NT2/D1 (cell line): ENCODE results near the gene TCP11L2.

Source experiments
- DNase-seq: peaks from one replicate; pipeline ENCODE4 v3.0.0-alpha.2; 2011; ENCODE audit warnings: low read depth, low spot score
- H3K27me3 ChIP-seq: 2 replicates; pipeline ENCODE4 v1.6.0; 2011; ENCODE audit warnings: mild to moderate bottlenecking; ENCODE audit not compliant: insufficient read length, insufficient read depth
- H3K36me3 ChIP-seq: 2 replicates; pipeline ENCODE4 v1.6.1; 2011; ENCODE audit warnings: mild to moderate bottlenecking, low read length, mixed read lengths; ENCODE audit not compliant: insufficient read depth, insufficient read length
- H3K4me1 ChIP-seq: 2 replicates; pipeline ENCODE4 v1.5.1; 2011; ENCODE audit not compliant: insufficient read depth, insufficient read length
- H3K4me3 ChIP-seq: 2 replicates; pipeline ENCODE4 v1.5.1; 2011; ENCODE audit warnings: low read depth; ENCODE audit not compliant: insufficient read length
- H3K9ac ChIP-seq: 2 replicates; pipeline ENCODE4 v1.6.0; 2011; ENCODE audit warnings: low read depth; ENCODE audit not compliant: insufficient read length
- H3K9me3 ChIP-seq: 2 replicates; pipeline ENCODE4 v1.5.1; 2011; ENCODE audit warnings: mild to moderate bottlenecking, low read length; ENCODE audit not compliant: insufficient read depth
- SUZ12 ChIP-seq: IDR thresholded peaks from 2 replicates; pipeline ENCODE4 v1.6.1; 2011; ENCODE audit not compliant: insufficient read length, insufficient read depth; ENCODE audit errors: extremely low read depth
- YY1 ChIP-seq: IDR thresholded peaks from 2 replicates; pipeline ENCODE4 v1.6.1; 2011; ENCODE audit not compliant: insufficient read length, insufficient read depth
- ZNF274 ChIP-seq: IDR thresholded peaks from 2 replicates; pipeline ENCODE4 v1.6.1; 2011; ENCODE audit warnings: mild to moderate bottlenecking, low read depth, low read length

TCP11L2 gene

GRCh38 chr12:106331599-106331998 is 29.1 kb downstream of the TCP11L2 start:
- H3K27me3 ChIP-seq = no peaks in the 10 kb centered on the region
- no peak overlapping the region for H3K4me3 ChIP-seq
- H3K4me1 ChIP-seq = peaks cover 4% of the 10 kb centered on the region
- H3K9ac ChIP-seq = no peak overlapping the region
- DNase-seq = no peak
- TF ChIP-seq YY1 = no peak
- no peak for TF ChIP-seq SUZ12
- no peak for TF ChIP-seq ZNF274
- no peaks in the 10 kb centered on the region for H3K36me3 ChIP-seq
- peaks cover 6% of the 10 kb centered on the region; the same call in 1 of the 2 replicates for H3K9me3 ChIP-seq

GRCh38 chr12:106332536-106332935 is 30.0 kb downstream of the TCP11L2 start:
- Histone ChIP-seq H3K9me3 (peaks cover 6% of the 10 kb centered on the region; the same call in 1 of the 2 replicates), H3K4me3 (no peak overlapping the region), H3K4me1 (peaks cover 4% of the 10 kb centered on the region), H3K9ac (no peak overlapping the region), H3K27me3 (no peaks in the 10 kb centered on the region), H3K36me3 (no peaks in the 10 kb centered on the region)
- no peak for TF ChIP-seq ZNF274
- no peak for TF ChIP-seq YY1
- TF ChIP-seq SUZ12 = no peak
- no peak for DNase-seq

- no peak for DNase-seq
- Histone ChIP-seq H3K9me3 (peaks cover 6% of the 10 kb centered on the region; the same call in 1 of the 2 replicates), H3K4me3 (no peak overlapping the region), H3K36me3 (no peaks in the 10 kb centered on the region), H3K9ac (no peak overlapping the region), H3K4me1 (peaks cover 4% of the 10 kb centered on the region), H3K27me3 (no peaks in the 10 kb centered on the region)
- TF ChIP-seq SUZ12 (no peak), ZNF274 (no peak), YY1 (no peak)
Observed at GRCh38 chr12:106333010-106333409, 30.5 kb downstream of the TCP11L2 start.

GRCh38 chr12:106333756-106334155 is 31.2 kb downstream of the TCP11L2 start:
- no peak for DNase-seq
- Histone ChIP-seq H3K9ac (no peak overlapping the region), H3K4me3 (no peak overlapping the region), H3K27me3 (no peaks in the 10 kb centered on the region), H3K4me1 (peaks cover 3% of the 10 kb centered on the region), H3K9me3 (peaks cover 6% of the 10 kb centered on the region; the same call in 1 of the 2 replicates), H3K36me3 (no peaks in the 10 kb centered on the region)
- TF ChIP-seq ZNF274 = no peak
- no peak for TF ChIP-seq YY1
- TF ChIP-seq SUZ12 = no peak

GRCh38 chr12:106341086-106341877 is 38.7 kb downstream of the TCP11L2 start:
- Histone ChIP-seq H3K36me3 (no peaks in the 10 kb centered on the region), H3K4me3 (no peak overlapping the region), H3K4me1 (no peaks in the 10 kb centered on the region), H3K27me3 (no peaks in the 10 kb centered on the region), H3K9ac (no peak overlapping the region), H3K9me3 (no peaks in the 10 kb centered on the region)
- TF ChIP-seq ZNF274 (no peak), YY1 (no peak), SUZ12 (no peak)
- DNase-seq = no peak

GRCh38 chr12:106342397-106343213 is 40.1 kb downstream of the TCP11L2 start:
- Histone ChIP-seq H3K4me3 (no peak overlapping the region), H3K36me3 (no peaks in the 10 kb centered on the region), H3K27me3 (no peaks in the 10 kb centered on the region), H3K4me1 (no peaks in the 10 kb centered on the region), H3K9me3 (no peaks in the 10 kb centered on the region), H3K9ac (no peak overlapping the region)
- DNase-seq = no peak
- TF ChIP-seq ZNF274 (no peak), SUZ12 (no peak), YY1 (no peak)

- no peaks in the 10 kb centered on the region for H3K36me3 ChIP-seq
- H3K4me3 ChIP-seq = no peak overlapping the region
- no peaks in the 10 kb centered on the region for H3K4me1 ChIP-seq
- no peaks in the 10 kb centered on the region for H3K9me3 ChIP-seq
- no peak for DNase-seq
- no peaks in the 10 kb centered on the region for H3K27me3 ChIP-seq
- TF ChIP-seq SUZ12 (no peak), YY1 (no peak), ZNF274 (no peak)
- H3K9ac ChIP-seq = no peak overlapping the region
Observed at GRCh38 chr12:106343214-106343528, 40.6 kb downstream of the TCP11L2 start.
